Adipose tissue (tissue), 3 donors: ENCODE data around the gene BNC2. TPM values are rescaled to one million over a fixed set of nuclear protein-coding genes. Genes with fewer than 3 reads are reported as not detected.

ENCODE experiments used
- H3K27ac ChIP-seq: one replicate; pipeline ENCODE4 v1.5.1; 2013; ENCODE audit warnings: low read depth, low read length
- WGBS, 3 donors: extraction: QIAGEN DNeasy Blood & Tissue Kit; methylation state at CpG; one replicate each; pipeline ENCODE4 v1.1.7; 2013; 5-methylcytosine and 5-hydroxymethylcytosine counted together
- polyA plus RNA-seq, 3 donors: library from polyadenylated mRNA; stranded (reverse); fragments of 200-250 nt; gene quantifications; one replicate each; pipeline ENCODE4 v1.2.3, GENCODE V29; 2013
- donor health status: healthy with polysubstance abuse.
- donor health status: Bipolar disorder and iron deficiency.
- donor health status: healthy.

The BNC2 gene
- polyA plus RNA-seq, 3 donors: 0.28 to 3.9 (median 3.6) TPM

DNA sequence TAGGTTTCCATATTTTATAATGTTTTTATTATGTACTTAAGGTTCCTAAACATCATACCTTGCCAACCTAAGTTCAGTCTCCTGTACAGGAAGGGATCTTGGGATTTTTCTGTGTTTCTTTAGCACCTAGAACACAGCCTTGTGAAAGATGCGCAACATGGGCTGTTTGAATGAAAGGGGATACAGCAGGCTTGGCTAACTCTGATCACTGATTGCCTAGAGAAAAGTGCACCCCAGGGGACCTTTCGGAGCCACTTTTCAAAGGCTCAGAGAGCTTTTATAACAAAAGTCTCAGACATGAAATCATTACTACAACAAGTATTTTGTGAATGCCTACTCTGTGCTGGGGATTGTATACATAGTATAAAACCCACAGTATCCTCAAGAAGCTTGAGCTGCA is 261.6 kb downstream of the BNC2 start:
- H3K27ac ChIP-seq: no peak overlapping the region
- 93 to 95% (median 94%) methylated on average over 2 of the region's 2 CpGs for WGBS, 3 donors

DNA sequence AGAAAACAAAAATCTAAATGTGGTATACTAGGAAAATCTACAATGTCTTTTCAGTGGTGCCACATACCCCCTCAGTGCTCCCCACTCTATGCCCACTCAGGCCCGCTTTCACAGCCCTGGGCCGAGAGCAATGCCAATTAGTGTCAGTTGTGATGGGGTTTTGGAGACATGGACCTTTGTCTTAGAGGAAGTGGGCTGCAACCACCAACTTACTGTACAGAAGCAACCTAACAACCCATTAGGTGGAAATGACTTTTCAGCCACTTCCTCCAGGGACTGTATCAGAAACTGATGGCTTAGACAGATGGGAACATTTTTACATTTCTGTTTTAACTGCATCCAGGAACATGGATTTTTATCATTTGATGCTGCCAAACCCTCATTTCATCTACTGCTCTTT is 268.0 kb downstream of the BNC2 start:
- no peak overlapping the region for H3K27ac ChIP-seq
- WGBS, 3 donors: 57 to 91% (median 68%) methylated on average over 2 of the region's 2 CpGs

DNA sequence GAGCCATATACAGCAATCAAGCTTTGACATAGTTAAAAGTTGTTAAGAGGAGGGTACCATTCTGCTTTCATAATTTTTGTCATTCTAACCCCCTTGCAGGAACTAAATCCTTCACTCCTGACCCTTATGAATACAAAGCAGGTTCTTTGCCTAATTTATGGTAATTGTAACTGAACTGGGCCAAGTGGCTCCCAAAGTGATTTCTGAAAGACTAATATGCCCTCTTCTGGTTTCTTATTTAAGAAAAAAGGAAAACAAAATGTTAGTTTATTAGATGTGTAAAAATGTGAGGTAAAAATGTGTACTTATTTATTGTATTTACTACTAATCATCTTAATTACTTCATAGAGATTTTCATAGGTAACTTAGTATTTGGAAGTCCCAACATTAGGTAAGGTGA is 268.5 kb downstream of the BNC2 start:
- no peak overlapping the region for H3K27ac ChIP-seq

DNA sequence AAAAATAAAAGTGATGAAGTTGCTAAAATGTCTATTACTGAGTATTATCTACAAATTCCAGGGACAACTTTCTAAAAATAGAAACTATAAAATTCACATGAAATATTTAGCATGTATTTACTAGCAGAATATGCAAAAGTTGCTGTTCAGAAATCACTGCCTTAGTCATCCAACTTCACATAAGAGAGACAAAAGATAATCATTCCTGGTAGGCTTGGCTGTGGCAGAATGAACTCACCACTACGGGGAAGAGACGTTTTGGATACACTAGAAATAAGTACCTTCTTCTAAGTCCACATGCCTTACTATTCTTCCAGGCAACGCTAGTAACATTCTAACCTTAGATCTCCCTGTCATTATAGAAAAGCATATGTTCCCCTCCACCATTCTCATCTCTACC is 272.2 kb downstream of the BNC2 start:
- no peak overlapping the region for H3K27ac ChIP-seq
- WGBS, 3 donors: 70 to 83% (median 76%) methylated on average over 3 of the region's 3 CpGs

DNA sequence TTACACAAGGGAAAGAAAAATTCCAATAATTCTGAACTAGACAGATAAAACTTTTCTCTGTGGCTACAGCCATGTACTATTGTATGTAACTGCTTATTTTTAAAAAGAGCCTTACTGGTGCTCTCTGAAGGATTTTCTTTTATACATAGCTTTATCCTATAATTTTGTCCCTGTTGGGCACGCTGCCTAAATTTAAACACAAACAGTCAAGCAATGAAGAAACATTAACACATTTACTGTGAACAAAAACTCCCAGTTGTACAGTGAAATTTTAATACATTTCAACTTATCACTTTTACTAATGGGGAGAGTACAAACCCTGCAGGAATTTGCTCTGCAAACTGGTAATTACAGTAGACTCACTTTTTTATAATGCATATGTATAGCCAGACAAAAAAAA is 273.3 kb downstream of the BNC2 start:
- H3K27ac ChIP-seq: no peak overlapping the region
- WGBS, 3 donors: 77 to 82% (median 79%) methylated on average over 1 of the region's 1 CpG

DNA sequence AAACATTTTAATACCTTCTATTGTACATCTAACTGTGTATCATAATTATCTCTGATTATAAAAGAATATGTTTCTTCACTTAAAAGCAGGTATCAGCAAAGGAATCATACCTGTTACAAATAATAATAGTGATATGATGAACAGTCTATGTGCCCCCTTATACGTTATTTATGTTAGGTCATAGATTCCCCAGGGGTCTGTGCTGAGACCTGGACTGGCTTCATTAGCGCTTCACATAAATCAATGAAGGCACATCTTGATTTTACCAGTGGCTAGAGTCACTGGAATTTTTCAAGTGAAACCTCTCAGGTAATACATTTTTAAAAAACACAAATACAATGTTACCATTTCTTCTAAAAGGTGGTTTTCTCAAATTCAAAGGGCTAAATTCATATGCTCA is 275.2 kb downstream of the BNC2 start:
- WGBS, 3 donors: 80 to 95% (median 93%) methylated on average over 2 of the region's 2 CpGs
- H3K27ac ChIP-seq: no peak overlapping the region

DNA sequence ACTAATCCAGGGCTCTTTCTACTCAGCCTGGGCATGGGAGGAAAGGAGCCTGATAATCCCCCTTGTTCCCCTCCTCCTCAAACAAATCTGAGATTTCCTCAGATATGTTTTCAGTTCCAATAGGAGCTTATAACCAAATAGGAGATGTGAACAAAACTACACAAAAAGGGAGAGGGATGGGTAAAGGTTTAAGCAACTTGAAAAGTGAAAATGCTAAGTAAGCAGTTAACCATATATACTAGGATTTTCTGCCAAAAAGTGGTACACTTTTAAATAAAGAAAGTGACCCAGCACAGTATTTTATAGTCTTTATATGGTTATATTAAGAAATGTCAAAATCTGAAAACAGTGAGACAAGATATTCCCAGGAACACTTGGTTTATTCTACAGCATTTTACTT is 275.7 kb downstream of the BNC2 start:
- H3K27ac ChIP-seq: no peak overlapping the region

DNA sequence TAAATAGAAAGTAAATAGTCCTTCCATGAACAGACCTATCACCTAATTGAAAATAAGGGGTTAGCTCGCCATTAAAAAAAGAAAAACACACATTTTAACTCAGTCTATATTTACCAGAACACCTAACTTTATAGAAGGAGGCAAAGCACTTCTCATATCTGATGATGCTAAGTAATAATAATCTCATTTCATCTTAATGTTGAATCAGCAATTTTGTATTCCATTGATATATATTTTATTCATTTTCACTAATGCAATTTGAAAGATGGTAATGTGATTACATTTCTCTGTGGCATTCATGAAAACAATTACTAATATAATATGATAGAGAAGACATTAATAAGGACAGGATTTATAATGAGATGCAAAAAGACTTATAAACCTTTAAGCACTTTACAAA is 276.7 kb downstream of the BNC2 start:
- 79 to 83% (median 81%) methylated on average over 1 of the region's 1 CpG for WGBS, 3 donors
- H3K27ac ChIP-seq: no peak overlapping the region

DNA sequence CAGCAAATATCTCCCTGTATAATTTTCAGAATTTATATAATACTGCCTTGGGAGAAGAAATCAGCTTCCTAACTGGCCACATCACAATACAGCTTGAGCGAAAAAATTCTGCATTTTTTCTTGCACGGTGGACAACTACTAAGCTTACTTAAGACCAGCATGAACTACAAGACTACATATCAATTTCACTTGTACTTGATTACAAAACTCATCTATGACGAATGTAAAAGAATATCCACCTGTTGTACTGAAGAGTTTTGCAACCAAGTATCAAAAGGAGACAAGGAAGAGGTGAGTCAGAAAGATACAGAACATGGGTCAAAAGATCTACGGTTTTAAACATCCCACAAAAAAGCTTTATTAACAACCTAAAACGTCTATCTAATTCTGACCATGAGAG is 279.4 kb downstream of the BNC2 start:
- WGBS, 3 donors: 68 to 71% (median 70%) methylated on average over 5 of the region's 5 CpGs
- H3K27ac ChIP-seq: no peak overlapping the region

DNA sequence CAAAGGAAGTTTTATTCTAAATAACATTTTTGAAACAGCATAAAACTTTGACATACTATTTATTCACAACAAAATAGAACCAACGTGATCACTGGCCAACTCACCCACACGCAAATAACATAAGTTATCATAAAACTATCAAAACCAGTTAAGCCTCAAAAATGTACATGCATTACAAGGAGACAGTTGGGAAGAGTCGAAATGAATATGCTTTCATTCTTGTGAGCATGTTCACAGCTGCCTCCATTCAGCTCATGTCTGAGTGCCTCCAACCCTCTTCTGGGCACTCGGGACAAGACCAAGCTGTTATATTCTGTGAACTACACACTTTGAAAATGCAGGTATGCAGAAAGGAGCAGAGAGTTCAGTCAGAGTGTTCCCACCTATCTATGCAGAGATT is 284.9 kb downstream of the BNC2 start:
- no peak overlapping the region for H3K27ac ChIP-seq
- WGBS, 3 donors: 82 to 85% (median 83%) methylated on average over 4 of the region's 4 CpGs

DNA sequence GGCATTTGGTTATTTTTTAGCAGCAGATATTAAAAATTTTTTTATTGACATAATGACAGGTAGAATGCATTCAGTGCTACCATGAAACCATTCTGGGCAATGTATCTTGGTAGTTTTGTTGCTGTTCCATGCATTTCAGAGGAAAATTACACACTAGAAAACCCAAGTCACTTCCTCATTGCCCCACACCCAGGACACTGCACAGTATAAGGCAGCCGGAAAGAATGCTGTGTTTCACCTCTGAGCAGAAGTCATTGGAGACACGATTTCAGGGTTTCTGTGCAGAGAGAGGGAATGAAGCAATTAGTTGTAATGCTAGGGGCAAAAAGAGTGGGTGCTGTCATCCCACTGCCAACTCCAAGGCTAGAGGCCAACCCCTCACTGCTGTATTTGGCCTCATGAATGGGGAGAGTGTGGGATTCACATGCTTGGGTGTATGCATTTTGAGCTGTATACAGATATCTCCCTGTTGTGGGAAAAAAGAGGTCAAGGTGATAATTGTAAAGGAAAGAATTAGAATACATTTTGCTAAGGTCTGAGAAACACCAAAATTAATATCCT is 290.5 kb downstream of the BNC2 start:
- H3K27ac ChIP-seq: no peak overlapping the region
- WGBS, 3 donors: 77 to 87% (median 79%) methylated on average over 2 of the region's 2 CpGs

DNA sequence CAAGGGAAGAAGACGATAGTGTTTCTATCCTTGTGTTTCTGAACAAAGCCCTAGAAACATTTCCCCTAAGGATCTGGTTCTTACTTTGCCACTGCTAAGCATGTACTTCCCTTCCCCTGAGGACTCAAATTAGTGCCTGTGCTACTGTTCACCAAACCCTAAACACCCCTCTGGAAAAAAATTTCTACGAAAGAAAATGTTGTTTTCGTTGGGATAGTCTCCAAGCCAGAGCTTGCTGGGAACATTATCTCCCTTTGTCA is 294.6 kb downstream of the BNC2 start:
- 48 to 69% (median 51%) methylated on average over 3 of the region's 3 CpGs for WGBS, 3 donors
- no peak overlapping the region for H3K27ac ChIP-seq

DNA sequence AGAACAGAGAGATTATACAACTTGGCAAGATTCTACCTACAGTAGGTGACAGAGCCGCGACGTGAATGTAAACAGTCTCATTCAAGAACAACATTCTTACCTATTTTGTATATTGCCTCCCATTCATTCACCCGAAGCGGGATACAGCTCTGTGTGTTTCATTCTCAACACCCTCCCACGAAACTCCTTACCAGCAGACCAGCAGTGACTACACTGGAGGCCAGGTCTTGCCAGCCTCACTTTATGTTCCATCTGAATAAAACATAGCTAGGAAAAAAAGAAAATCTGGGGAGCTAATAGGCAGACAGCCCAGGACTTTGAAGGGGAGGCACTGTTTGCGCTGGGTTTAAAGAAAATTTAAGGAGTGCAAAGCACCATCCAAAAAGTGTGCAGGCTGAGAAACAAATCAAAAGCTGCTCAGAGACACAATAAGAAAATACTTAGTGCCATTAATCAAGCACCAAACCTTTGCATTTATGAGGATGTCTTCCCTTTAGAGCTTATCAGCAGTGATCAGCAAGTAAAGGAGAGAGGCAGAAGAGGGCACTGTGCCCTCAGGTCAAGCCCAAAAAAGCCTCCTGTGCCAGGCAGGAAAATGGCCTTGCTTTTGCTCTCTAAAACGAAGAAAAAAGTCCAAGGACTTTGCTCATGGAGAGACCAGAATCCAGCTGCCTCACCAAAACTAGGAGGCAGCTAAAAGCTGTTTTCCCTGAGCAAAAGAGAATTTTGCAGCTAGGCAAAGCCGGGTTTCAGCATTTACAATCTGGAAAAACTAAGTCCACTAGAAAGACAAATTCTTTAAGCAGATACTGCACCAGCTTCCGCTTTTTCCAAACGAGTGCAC is 295.1 kb downstream of the BNC2 start:
- WGBS, 3 donors: 62 to 69% (median 67%) methylated on average over 11 of the region's 11 CpGs
- H3K27ac ChIP-seq: no peak overlapping the region

DNA sequence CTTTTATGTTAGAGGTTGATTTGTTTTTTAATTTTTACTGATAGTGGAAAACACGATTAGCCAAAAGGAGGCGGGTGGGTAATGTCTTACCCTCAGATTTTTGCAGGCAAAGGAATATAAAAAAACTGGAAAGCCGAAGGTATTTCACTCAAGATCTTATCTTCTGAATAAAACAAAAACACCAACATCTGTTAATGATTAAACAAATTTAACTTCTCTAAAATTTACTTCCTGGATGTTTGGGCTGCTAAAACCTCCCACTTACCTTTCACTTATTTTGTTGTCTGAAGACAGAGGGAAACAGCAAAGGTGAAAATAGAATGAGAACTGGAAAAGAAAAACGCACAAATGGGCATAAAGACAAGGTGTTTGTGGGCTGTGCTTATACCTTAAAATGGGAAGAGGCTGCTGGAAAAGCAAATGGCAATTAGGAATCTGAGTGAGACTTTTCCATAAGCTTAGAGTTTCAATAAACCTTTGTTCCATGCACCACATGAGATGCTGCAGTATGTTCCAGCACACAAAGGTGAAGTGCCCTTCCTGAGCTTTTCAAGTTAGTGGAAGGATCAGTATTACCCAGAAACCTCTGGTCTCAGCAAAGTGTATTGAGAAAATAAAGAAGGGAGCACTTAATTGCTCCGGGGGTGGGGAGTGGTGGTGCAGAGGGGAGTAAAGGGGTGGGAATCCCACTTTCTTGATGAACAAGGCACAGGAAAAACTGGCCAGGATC is 298.3 kb downstream of the BNC2 start:
- 32 to 62% (median 58%) methylated on average over 5 of the region's 5 CpGs for WGBS, 3 donors
- H3K27ac ChIP-seq: no peak overlapping the region

DNA sequence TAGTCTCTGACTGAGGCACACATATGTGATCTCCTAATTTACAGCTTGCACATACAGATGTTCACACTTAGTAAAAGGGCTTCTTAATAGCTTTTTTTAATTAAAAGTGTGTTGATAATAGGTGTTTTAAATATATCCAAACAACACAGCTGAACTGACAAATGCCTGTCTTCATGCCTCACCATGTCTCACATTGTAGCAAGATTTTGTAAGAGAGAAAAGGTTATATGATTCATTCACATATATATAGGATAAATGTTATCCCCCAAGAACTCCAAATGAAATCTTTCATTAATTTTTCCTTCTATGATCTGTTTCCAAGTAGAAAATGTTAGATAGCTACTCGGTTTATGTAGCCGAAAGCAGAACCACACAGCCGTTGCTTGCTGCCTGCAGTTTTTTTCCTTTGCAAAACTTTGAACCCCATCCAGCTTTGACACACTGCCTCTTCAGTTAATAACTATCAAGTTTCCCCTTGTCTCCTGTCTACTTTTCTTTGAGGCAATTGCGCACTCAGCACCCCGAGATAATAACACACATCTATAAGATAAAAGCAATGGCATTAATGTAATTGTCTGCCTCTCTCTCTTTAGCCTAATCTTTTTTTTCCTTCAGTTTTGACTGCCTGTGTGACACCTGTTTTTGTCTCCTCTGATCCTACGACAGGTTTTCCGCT is 299.2 kb downstream of the BNC2 start:
- H3K27ac ChIP-seq: no peak overlapping the region
- WGBS, 3 donors: 34 to 67% (median 61%) methylated on average over 7 of the region's 7 CpGs

DNA sequence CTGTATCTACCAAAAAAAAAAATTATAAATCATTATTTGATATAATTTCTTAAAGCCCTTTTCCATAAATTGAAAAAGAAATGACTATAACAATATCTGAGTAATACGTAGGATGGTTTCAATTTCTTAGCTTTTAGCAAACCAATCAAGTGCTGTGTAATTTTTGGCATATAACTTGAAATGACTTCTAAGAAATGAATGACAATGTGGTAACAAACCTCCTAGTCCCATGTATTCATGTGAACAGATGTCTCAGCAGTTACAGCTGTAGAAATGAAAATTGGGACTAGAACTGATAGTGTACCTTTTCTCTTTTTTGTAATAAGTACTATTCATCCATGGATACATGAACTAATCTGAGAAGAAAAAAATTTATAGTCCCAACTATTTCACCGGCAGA is 307.0 kb downstream of the BNC2 start:
- WGBS, 3 donors: 96 to 98% (median 97%) methylated on average over 2 of the region's 2 CpGs

DNA sequence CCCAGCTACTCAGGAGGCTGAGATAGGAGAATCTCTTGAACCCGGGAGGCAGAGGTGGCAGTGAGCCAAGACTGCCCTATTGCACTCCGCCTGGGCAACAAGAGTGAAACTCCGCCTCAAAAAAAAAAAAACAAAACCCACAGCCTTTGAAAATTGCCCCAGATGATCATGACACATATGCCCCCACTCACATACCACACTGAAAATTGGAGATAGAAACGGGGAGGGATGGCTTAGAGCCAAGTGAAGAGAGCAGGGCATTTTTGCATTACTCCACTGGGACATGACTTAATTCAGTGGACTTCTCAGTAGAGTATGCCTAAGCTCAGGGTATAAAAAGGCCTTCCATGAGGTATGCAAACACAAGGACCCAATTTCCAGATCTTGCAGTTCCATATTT is 309.3 kb downstream of the BNC2 start:
- H3K27ac ChIP-seq: no peak overlapping the region
- WGBS, 3 donors: 79 to 84% (median 82%) methylated on average over 4 of the region's 4 CpGs

More for the DNA sequence above, 307.0 kb downstream of the BNC2 start:
- no peak overlapping the region for H3K27ac ChIP-seq

DNA sequence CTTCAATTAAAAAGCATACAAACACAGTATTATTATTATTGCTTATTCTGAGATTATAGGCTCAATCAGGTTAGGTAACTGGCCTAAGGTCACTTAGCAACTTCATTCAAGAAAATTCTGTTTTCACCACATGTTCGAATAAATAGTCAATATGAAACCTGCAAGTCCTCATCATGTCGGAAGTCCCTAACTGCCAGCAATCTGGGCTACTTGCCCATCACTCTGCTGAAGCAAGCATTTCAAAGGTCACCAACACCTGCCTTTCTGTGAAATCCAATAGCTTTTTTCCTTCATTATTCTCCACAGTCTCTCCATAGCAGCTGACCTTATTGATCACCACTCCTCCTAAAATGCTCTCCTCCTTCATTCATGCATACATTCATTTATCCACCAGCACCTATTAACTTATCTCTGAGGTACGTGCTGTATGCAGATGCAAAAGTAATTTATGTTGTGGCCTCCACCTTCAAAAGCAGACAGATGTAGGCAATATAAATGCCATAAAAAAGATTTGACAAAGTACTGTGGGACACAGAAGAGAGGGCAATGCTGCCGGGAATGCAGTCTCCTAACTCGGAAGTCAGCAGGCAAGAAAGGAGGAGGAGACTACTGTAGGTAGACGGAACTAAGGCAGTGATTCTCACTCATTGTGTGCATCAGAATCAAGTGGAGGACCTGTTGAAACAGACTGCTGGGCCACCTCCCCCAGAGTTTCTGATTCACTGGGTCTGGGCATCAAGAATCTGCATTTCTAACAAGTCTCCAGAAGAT is 310.9 kb downstream of the BNC2 start:
- 58 to 91% (median 85%) methylated on average over 6 of the region's 6 CpGs for WGBS, 3 donors
- H3K27ac ChIP-seq: no peak overlapping the region

DNA sequence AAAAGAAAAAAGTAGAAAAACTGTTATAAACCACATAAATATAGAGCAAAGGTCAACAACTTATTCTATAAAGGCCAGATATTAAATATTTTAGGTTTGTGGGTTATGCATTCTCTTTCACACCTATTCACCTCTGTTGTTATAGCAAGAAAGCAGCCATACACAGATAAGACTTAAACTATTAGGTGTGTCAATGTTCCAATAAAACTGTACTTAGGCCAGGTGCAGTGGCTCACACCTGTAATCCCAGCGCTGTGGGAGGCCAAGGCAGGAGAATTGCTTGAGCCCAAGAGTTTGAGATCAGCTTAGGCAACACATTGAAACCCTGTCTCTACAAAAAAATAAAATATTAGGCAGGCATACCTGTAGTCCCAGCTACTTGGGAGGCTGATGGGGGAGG is 314.7 kb downstream of the BNC2 start:
- 93 to 98% (median 97%) methylated on average over 1 of the region's 1 CpG for WGBS, 3 donors
- no peak overlapping the region for H3K27ac ChIP-seq
